ENCODE results near the gene TPRG1L. TPM values are rescaled to one million over a fixed set of nuclear protein-coding genes. Genes with fewer than 3 reads are reported as not detected.

TPRG1L gene
- total RNA-seq, 1 experiment from 2014 or later = 24.0 TPM

DNA sequence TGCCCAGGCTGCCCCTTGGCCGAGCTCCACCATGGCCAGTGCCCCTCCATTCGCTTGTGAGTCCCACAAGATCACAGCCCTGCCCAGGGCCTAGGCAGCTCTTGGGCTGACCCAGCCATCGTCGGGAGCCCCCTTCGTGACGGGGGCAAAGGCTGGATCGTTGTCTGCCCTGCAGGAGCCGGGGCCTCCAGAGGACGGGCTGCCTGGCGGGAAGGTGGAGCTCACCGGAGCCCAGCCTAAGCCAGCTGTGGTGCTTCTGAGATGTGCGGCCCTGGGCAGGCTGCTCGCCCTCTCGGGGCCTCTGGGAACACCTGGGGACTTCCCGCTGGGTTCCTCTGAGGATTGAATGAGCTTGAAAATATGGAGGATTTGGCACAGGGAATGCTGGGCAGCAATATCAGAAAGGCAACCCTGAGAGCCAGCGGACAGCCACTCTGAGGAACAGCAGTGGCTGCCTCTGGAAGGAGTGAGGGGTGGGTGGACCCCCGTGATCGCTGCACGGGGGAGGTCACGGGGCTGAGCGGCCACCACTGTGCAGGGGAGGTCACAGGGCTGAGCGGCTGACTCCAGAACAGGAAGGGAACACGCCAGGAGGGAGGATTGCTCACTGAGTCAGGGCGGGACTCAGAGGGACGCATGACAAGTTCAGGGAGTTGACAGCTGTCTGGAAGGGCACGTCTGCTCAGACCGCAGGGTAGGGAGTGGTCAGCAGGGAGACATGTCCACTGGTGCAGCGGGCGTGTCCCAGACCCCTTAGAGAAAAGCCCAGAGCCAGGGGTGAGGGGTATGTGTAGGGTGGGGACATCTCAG, 46.8 kb downstream of the TPRG1L start:
- Histone ChIP-seq H3K79me1 (ENCODE audit: insufficient read depth, low read depth, low read length, poor library complexity, severe bottlenecking) (no peaks in the 10 kb centered on the region), H3K27me3 (ENCODE audit: insufficient read depth, low read length) (no peaks in the 10 kb centered on the region), H3K23me2 (ENCODE audit: insufficient read length, low read depth, low read length, poor library complexity, severe bottlenecking) (no peaks in the 10 kb centered on the region), H3K4me1 (ENCODE audit: insufficient read depth, low read length) (no peaks in the 10 kb centered on the region), H2BK5ac (ENCODE audit: insufficient read length, low read length) (no peak overlapping the region), H2BK120ac (ENCODE audit: low read depth, low read length, poor library complexity, severe bottlenecking) (no peak overlapping the region), H3K9ac (ENCODE audit: extremely low read depth, insufficient read length, low read length) (no peak overlapping the region), H4K8ac (replicated peaks; ENCODE audit: insufficient read length, low read depth, low read length) (no peak overlapping the region), H3K4me2 (ENCODE audit: insufficient read depth, insufficient read length, low read length) (no peak overlapping the region), H3K79me2 (ENCODE audit: insufficient read depth, low read length) (no peaks in the 10 kb centered on the region), H2AFZ (ENCODE audit: low read length) (no peak overlapping the region), H3K27ac (ENCODE audit: insufficient read length, low read depth, low read length) (no peak overlapping the region), H3K14ac (ENCODE audit: insufficient read depth, low read length) (peak overlapping the region; percentile 22; the same call in 1 of the 2 replicates), H2BK20ac (ENCODE audit: low read depth, low read length, poor library complexity, severe bottlenecking) (no peak overlapping the region), H4K91ac (ENCODE audit: insufficient read length, low read depth, low read length) (no peak overlapping the region), H3K56ac (ENCODE audit: insufficient read length, low read depth, low read length) (no peak overlapping the region), H4K20me1 (ENCODE audit: control insufficient read depth, insufficient read depth, insufficient read length) (no peaks in the 10 kb centered on the region), H3K23ac (ENCODE audit: insufficient read length, low read depth, low read length) (no peak overlapping the region), H3K4ac (ENCODE audit: low read depth, low read length) (no peak overlapping the region), H2BK15ac (ENCODE audit: low read depth, low read length) (no peak overlapping the region), H3T11ph (ENCODE audit: low read length) (no peak overlapping the region), H2BK12ac (ENCODE audit: insufficient read length, low read depth, low read length) (no peak overlapping the region), H2AK5ac (ENCODE audit: insufficient read length, low read length) (no peak overlapping the region), H3K18ac (ENCODE audit: insufficient read length, low read depth, low read length) (no peak overlapping the region), H3K9me3 (ENCODE audit: control insufficient read depth, low read depth, low read length) (no peaks in the 10 kb centered on the region), H4K5ac (ENCODE audit: insufficient read length, low read depth, low read length) (no peak overlapping the region)
- Mint-ChIP-seq H3K36me3 (ENCODE audit: insufficient read depth in 1 of 3, low read depth in 3 of 3) (no peaks in the 10 kb centered on the region; a peak in 1 of 7 replicates), H3K27ac (no peak overlapping the region; a peak in 1 of 7 replicates), H3K4me3 (no peak overlapping the region), H3K27me3 (ENCODE audit: low read depth) (peaks cover 37% of the 10 kb centered on the region), H3K4me1 (peaks cover 31 to 51% of the 10 kb centered on the region in 2 experiments), H3K9me3 (no peaks in the 10 kb centered on the region)
- WGBS (ENCODE audit: extremely low coverage, insufficient read length, low lambda C conversion rate) = no CpG with 5 or more reads among the region's 29 CpGs
- TF ChIP-seq CTCF (conservative IDR thresholded peaks at IDR 0.05) = no peak
- DNase-seq = peak; percentile 33

Data from H9 (cell line).